HepG2 (cell line): ENCODE measurements around the gene SLC22A23. TPM values are rescaled to one million over a fixed set of nuclear protein-coding genes. Genes with fewer than 3 reads are reported as not detected.

ENCODE experiments used
- ATAC-seq: fragments of 200-7000 bp; cut with Tn5 transposase; 3 replicates; pipeline ENCODE4 v1.9.1; 2020; ENCODE audit warnings: mild to moderate bottlenecking, moderate library complexity
- BruUV-seq: library from RNA; stranded (reverse); fragments of 400-500 nt; replicated peaks from 2 replicates; lab custom pipeline; 2021; lab: Mats Ljungman, UMichigan
- CTCF ChIA-PET: fragments of 300-600 bp; formaldehyde crosslinking; extraction: SDS; loops from one replicate; lab custom pipeline; 2021; ENCODE audit warnings: low total read pairs, inconsistent platforms, low intra/inter-chr PET ratio; lab: Yijun Ruan, JAX
- POLR2A ChIA-PET: fragments of 350-600 bp; sonication (Branson Sonifier 250); formaldehyde crosslinking; loops from one replicate; lab custom pipeline; 2020; ENCODE audit warnings: antibody characterized with exemption, inconsistent platforms; lab: Yijun Ruan, JAX
- DNase-seq: peaks from one replicate; pipeline ENCODE4 v3.0.0-alpha.2; 2015; ENCODE audit warnings: low spot score
- FAIRE-seq: peaks from 3 replicates; lab custom pipeline; 2011; peaks lifted over from hg19 to GRCh38; lab: Jason Lieb, UNC
- H2AFZ ChIP-seq: one replicate; pipeline ENCODE4 v1.6.1; 2011; ENCODE audit warnings: low read length, inconsistent platforms
- H3K27ac ChIP-seq: fragments of 300-600 bp; 3 replicates; pipeline ENCODE4 v1.8.0; 2011; ENCODE audit warnings: mixed run types, mild to moderate bottlenecking, mixed read lengths, low read length, inconsistent platforms; ENCODE audit not compliant: insufficient read depth; ENCODE audit errors: extremely low read length
- H3K27me3 ChIP-seq, 2 experiments: fragments of 200-600 bp in 1 of 2; 2 replicates in 1 of 2; 3 replicates in 1 of 2; pipeline versions ENCODE4 v1.6.0 to v1.8.0; 2011; ENCODE audit warnings: low read length in 2 of 2, mild to moderate bottlenecking in 2 of 2, moderate library complexity in 2 of 2, inconsistent platforms in 1 of 2; ENCODE audit not compliant: insufficient read depth in 2 of 2, control insufficient read depth in 1 of 2
- H3K36me3 ChIP-seq, 2 experiments: fragments of 200-600 bp in 1 of 2; replicated peaks in 1 of 2; 2 replicates in 1 of 2; 3 replicates in 1 of 2; pipeline versions ENCODE4 v1.5.1 to v1.8.0; 2011; ENCODE audit warnings: low read length in 2 of 2, inconsistent platforms in 1 of 2; ENCODE audit not compliant: insufficient read depth in 2 of 2, control insufficient read depth in 1 of 2
- H3K4me1 ChIP-seq: 2 replicates; pipeline ENCODE4 v1.5.1; 2012; ENCODE audit warnings: low read length, inconsistent platforms; ENCODE audit not compliant: insufficient read depth
- H3K4me2 ChIP-seq: 2 replicates; pipeline ENCODE4 v1.6.0; 2011; ENCODE audit warnings: low read depth, low read length, inconsistent platforms
- H3K4me3 ChIP-seq, 3 experiments: fragments of 200-600 bp in 1 of 3; sonication (generic), shearing (Covaris generic) in 1 of 3; replicated peaks in 1 of 3; 2 replicates each; pipeline ENCODE4 v1.5.1; 2011 to 2016; ENCODE audit warnings: low read length in 3 of 3, inconsistent platforms in 2 of 3, low read depth in 2 of 3, mild to moderate bottlenecking in 2 of 3, control low read depth in 1 of 3, mixed read lengths in 1 of 3; ENCODE audit not compliant: insufficient read depth in 1 of 3
- H3K79me2 ChIP-seq: one replicate; pipeline ENCODE4 v1.6.1; 2011; ENCODE audit warnings: low read length, inconsistent platforms; ENCODE audit not compliant: insufficient read depth
- H3K9ac ChIP-seq: 2 replicates; pipeline ENCODE4 v1.6.0; 2011; ENCODE audit warnings: mild to moderate bottlenecking, low read depth, low read length, inconsistent platforms; ENCODE audit not compliant: insufficient read depth
- H3K9me3 ChIP-seq: 2 replicates; pipeline ENCODE4 v1.5.1; 2012; ENCODE audit warnings: mild to moderate bottlenecking, low read length
- H4K20me1 ChIP-seq: 2 replicates; pipeline ENCODE4 v1.6.0; 2011; ENCODE audit warnings: inconsistent platforms, mild to moderate bottlenecking, low read length, moderate library complexity; ENCODE audit not compliant: insufficient read depth
- ARNTL ChIP-seq: sonication (generic); formaldehyde crosslinking; IDR thresholded peaks from 2 replicates; pipeline ENCODE4 v1.4.0; 2020; ENCODE audit warnings: mild to moderate bottlenecking, missing genetic modification reagents
- CHCHD3 ChIP-seq: sonication (generic); formaldehyde crosslinking; IDR thresholded peaks from 2 replicates; pipeline ENCODE4 v1.8.0; 2022; ENCODE audit warnings: mild to moderate bottlenecking, missing genetic modification reagents, moderate library complexity
- DRAP1 ChIP-seq: IDR thresholded peaks from 2 replicates; pipeline ENCODE4 v1.6.1; 2016; ENCODE audit warnings: missing genetic modification reagents, missing compliant biosample characterization
- FOXA3 ChIP-seq: IDR thresholded peaks from 2 replicates; pipeline ENCODE4 v1.6.1; 2016; ENCODE audit warnings: missing genetic modification reagents, missing compliant biosample characterization
- KLF13 ChIP-seq: sonication (generic); formaldehyde crosslinking; IDR thresholded peaks from 2 replicates; pipeline ENCODE4 v1.4.0; 2020; ENCODE audit warnings: mild to moderate bottlenecking, missing genetic modification reagents
- MYNN ChIP-seq: sonication (generic); formaldehyde crosslinking; IDR thresholded peaks from 2 replicates; pipeline ENCODE4 v1.4.0; 2020; ENCODE audit warnings: mild to moderate bottlenecking, low read depth, missing genetic modification reagents
- NCOA2 ChIP-seq: sonication (generic); formaldehyde crosslinking; IDR thresholded peaks from 2 replicates; pipeline ENCODE4 v1.8.0; 2022; ENCODE audit warnings: inconsistent platforms
- NKX3-1 ChIP-seq: sonication (generic); formaldehyde crosslinking; IDR thresholded peaks from 2 replicates; pipeline ENCODE4 v1.5.0; 2020; ENCODE audit warnings: missing genetic modification reagents
- ZFP36L2 ChIP-seq: sonication (generic); formaldehyde crosslinking; IDR thresholded peaks from 2 replicates; pipeline ENCODE4 v1.4.0; 2020; ENCODE audit warnings: missing genetic modification reagents
- ZNF563 ChIP-seq: sonication (generic); formaldehyde crosslinking; IDR thresholded peaks from 2 replicates; pipeline ENCODE4 v1.8.0; 2022; ENCODE audit warnings: mild to moderate bottlenecking, moderate library complexity, missing genetic modification reagents
- ZNF605 ChIP-seq: sonication (generic); formaldehyde crosslinking; IDR thresholded peaks from 2 replicates; pipeline ENCODE4 v1.8.0; 2022; ENCODE audit warnings: mild to moderate bottlenecking, missing genetic modification reagents
- WGBS: methylation state at CpG from one replicate; pipeline ENCODE4 v1.1.6; 2017; ENCODE audit warnings: low lambda C conversion rate; 5-methylcytosine and 5-hydroxymethylcytosine counted together
- in situ Hi-C: cut with HindIII; loops from 2 replicates; pipeline ENCODE4 v1.10.0; 2017; ENCODE audit warnings: low pct_unique_long_range_greater_than_20kb; ENCODE audit not compliant: extremely low pct_ligation_motif_present
- intact Hi-C: fragments of 100-400 bp; cut with micrococcal nuclease; formaldehyde crosslinking; loops from one replicate; pipeline ENCODE4 v1.10.0; 2022; ENCODE audit not compliant: unreplicated experiment
- polyA plus RNA-seq, 8 experiments: library from polyadenylated mRNA; depleted of rRNA in 3 of 8; stranded (reverse) in 7 of 8; unstranded in 1 of 8; fragments of >200 nt; fragmentation: Illumina TruSeq in 4 of 8; extraction: Trizol in 4 of 8; gene quantifications; 2 replicates each; pipeline versions ENCODE4 v1.2.1 to v1.2.3, GENCODE V29; 2011 to 2016; ENCODE audit warnings: low read depth in 4 of 8, missing spikeins in 1 of 8, mixed read lengths in 1 of 8; ENCODE audit not compliant: insufficient read depth in 1 of 8
- total RNA-seq, 5 experiments: library from RNA; depleted of rRNA; stranded (reverse); fragments of >200 nt; fragmentation: Illumina TruSeq; extraction: Trizol; gene quantifications; 2 replicates each; pipeline ENCODE4 v1.2.3, GENCODE V29; 2016; ENCODE audit warnings: low read depth in 1 of 5
- TF ChIP-seq, protein P1 (sequence below): sonication (generic); formaldehyde crosslinking; IDR thresholded peaks from 2 replicates; pipeline ENCODE4 v1.5.0; 2020; ENCODE audit warnings: missing genetic modification reagents
- TF ChIP-seq, protein P2 (sequence below): sonication (generic); formaldehyde crosslinking; IDR thresholded peaks from 2 replicates; pipeline ENCODE4 v1.5.0; 2020; ENCODE audit warnings: mild to moderate bottlenecking, missing genetic modification reagents, borderline replicate concordance

Gene SLC22A23
- total and polyA plus RNA-seq, 2 of the 13 experiments (the other 11 are each of a cell fraction or from before 2014, with no cell fraction given): 11.8 to 17.5 TPM

GRCh38 chr6:3252369-3252768 is 204.5 kb downstream of the SLC22A23 start:
- Histone ChIP-seq H2AFZ (no peak overlapping the region), H3K4me1 (peaks cover 44% of the 10 kb centered on the region), H3K4me2 (peak overlapping the region; percentile 81), H3K79me2 (no peaks in the 10 kb centered on the region), H3K9me3 (no peaks in the 10 kb centered on the region), H3K4me3 (peak overlapping the region in 2 of 3 experiments; percentile 20 to 57; a peak in 4 of 6 replicates), H3K27me3 (peaks cover 1 to 54% of the 10 kb centered on the region in 2 experiments; a peak in 3 of 5 replicates), H4K20me1 (no peaks in the 10 kb centered on the region), H3K9ac (0 out of 2 replicates have a peak overlapping the region, but pooled peaks have one; percentile 1), H3K36me3 (no peaks in the 10 kb centered on the region), H3K27ac (no peak overlapping the region)
- ATAC-seq (peak; percentile 80), FAIRE-seq (peak; percentile 50), DNase-seq (peak; percentile 56)
- in situ Hi-C loops (loop anchor here (10.0 kb wide), 1 partner anchor 258 kb away; the partner anchor contains the start of gene NQO2), intact Hi-C loops (no loop called here)
- WGBS: 28% methylated on average over 10 of the region's 10 CpGs
- BruUV-seq: no TSS peak
- POLR2A ChIA-PET: interaction anchor here (0.5 to 2.3 kb wide), 13 partner anchors 14 to 497 kb away, joined by 3 to 14 read pairs (median 4); partner anchors contain the start of genes BPHL, RIPK1, TUBB2A and WRNIP1
- CTCF ChIA-PET: interaction anchor here (2.5 kb wide), 1 partner anchor 127 kb away, joined by 20 read pairs; no protein-coding TSS in a partner anchor
- no peak for TF ChIP-seq ZNF563
- TF ChIP-seq DRAP1 (CRISPR knock-in tag): 0 out of 2 replicates have a peak, but pooled peaks have one; percentile 27
- TF ChIP-seq CHCHD3 (CRISPR knock-in tag): 0 out of 2 replicates have a peak, but pooled peaks have one; percentile 76
- TF ChIP-seq FOXA3 (CRISPR knock-in tag): no peak
- peak; percentile 30; the same call in 1 of the 2 replicates for TF ChIP-seq ZNF605 (CRISPR knock-in tag)
- no peak for TF ChIP-seq NKX3-1 (CRISPR knock-in tag)
- TF ChIP-seq NCOA2 (CRISPR knock-in tag): no peak
- TF ChIP-seq, protein P1, sequence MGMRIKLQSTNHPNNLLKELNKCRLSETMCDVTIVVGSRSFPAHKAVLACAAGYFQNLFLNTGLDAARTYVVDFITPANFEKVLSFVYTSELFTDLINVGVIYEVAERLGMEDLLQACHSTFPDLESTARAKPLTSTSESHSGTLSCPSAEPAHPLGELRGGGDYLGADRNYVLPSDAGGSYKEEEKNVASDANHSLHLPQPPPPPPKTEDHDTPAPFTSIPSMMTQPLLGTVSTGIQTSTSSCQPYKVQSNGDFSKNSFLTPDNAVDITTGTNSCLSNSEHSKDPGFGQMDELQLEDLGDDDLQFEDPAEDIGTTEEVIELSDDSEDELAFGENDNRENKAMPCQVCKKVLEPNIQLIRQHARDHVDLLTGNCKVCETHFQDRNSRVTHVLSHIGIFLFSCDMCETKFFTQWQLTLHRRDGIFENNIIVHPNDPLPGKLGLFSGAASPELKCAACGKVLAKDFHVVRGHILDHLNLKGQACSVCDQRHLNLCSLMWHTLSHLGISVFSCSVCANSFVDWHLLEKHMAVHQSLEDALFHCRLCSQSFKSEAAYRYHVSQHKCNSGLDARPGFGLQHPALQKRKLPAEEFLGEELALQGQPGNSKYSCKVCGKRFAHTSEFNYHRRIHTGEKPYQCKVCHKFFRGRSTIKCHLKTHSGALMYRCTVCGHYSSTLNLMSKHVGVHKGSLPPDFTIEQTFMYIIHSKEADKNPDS: no peak
- TF ChIP-seq, protein P2, sequence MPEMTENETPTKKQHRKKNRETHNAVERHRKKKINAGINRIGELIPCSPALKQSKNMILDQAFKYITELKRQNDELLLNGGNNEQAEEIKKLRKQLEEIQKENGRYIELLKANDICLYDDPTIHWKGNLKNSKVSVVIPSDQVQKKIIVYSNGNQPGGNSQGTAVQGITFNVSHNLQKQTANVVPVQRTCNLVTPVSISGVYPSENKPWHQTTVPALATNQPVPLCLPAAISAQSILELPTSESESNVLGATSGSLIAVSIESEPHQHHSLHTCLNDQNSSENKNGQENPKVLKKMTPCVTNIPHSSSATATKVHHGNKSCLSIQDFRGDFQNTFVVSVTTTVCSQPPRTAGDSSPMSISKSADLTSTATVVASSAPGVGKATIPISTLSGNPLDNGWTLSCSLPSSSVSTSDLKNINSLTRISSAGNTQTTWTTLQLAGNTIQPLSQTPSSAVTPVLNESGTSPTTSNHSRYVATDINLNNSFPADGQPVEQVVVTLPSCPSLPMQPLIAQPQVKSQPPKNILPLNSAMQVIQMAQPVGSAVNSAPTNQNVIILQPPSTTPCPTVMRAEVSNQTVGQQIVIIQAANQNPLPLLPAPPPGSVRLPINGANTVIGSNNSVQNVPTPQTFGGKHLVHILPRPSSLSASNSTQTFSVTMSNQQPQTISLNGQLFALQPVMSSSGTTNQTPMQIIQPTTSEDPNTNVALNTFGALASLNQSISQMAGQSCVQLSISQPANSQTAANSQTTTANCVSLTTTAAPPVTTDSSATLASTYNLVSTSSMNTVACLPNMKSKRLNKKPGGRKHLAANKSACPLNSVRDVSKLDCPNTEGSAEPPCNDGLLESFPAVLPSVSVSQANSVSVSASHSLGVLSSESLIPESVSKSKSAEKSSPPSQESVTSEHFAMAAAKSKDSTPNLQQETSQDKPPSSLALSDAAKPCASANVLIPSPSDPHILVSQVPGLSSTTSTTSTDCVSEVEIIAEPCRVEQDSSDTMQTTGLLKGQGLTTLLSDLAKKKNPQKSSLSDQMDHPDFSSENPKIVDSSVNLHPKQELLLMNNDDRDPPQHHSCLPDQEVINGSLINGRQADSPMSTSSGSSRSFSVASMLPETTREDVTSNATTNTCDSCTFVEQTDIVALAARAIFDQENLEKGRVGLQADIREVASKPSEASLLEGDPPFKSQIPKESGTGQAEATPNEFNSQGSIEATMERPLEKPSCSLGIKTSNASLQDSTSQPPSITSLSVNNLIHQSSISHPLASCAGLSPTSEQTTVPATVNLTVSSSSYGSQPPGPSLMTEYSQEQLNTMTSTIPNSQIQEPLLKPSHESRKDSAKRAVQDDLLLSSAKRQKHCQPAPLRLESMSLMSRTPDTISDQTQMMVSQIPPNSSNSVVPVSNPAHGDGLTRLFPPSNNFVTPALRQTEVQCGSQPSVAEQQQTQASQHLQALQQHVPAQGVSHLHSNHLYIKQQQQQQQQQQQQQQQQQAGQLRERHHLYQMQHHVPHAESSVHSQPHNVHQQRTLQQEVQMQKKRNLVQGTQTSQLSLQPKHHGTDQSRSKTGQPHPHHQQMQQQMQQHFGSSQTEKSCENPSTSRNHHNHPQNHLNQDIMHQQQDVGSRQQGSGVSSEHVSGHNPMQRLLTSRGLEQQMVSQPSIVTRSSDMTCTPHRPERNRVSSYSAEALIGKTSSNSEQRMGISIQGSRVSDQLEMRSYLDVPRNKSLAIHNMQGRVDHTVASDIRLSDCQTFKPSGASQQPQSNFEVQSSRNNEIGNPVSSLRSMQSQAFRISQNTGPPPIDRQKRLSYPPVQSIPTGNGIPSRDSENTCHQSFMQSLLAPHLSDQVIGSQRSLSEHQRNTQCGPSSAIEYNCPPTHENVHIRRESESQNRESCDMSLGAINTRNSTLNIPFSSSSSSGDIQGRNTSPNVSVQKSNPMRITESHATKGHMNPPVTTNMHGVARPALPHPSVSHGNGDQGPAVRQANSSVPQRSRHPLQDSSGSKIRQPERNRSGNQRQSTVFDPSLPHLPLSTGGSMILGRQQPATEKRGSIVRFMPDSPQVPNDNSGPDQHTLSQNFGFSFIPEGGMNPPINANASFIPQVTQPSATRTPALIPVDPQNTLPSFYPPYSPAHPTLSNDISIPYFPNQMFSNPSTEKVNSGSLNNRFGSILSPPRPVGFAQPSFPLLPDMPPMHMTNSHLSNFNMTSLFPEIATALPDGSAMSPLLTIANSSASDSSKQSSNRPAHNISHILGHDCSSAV (CRISPR knock-in tag): no peak
- TF ChIP-seq ZFP36L2 (CRISPR knock-in tag): no peak
- TF ChIP-seq MYNN (CRISPR knock-in tag): no peak
- no peak for TF ChIP-seq ARNTL (CRISPR knock-in tag)
- no peak for TF ChIP-seq KLF13 (CRISPR knock-in tag)
